ENCODE data around the gene PRDM16. TPM values are rescaled to one million over a fixed set of nuclear protein-coding genes. Genes with fewer than 3 reads are reported as not detected.

PRDM16 gene
- total and polyA plus RNA-seq, 2 of the 13 experiments (the other 11 are each of a cell fraction or from before 2014, with no cell fraction given) = 0.15 to 0.81 TPM

GRCh38 chr1:3066250-3066711 is 2.7 kb upstream of the PRDM16 start (continued):
- peak in 1 of 2 experiments; percentile 56; a peak in 1 of 4 replicates for TF ChIP-seq HMGXB4 (CRISPR knock-in tag; IDR thresholded peaks at IDR 0.05; ENCODE audit: borderline replicate concordance in 1 of 2, low read depth in 1 of 2)
- TF ChIP-seq ZNF205 (CRISPR knock-in tag; IDR thresholded peaks at IDR 0.05) = 0 out of 2 replicates have a peak, but pooled peaks have one; percentile 34
- TF ChIP-seq FOXA3 (CRISPR knock-in tag; IDR thresholded peaks at IDR 0.05) = 0 out of 2 replicates have a peak, but pooled peaks have one; percentile 13
- TF ChIP-seq PITX1 (CRISPR knock-in tag; IDR thresholded peaks at IDR 0.05) = 0 out of 2 replicates have a peak, but pooled peaks have one; percentile 33
- 0 out of 2 replicates have a peak, but pooled peaks have one; percentile 58 for TF ChIP-seq ZNF274 (CRISPR knock-in tag; IDR thresholded peaks at IDR 0.05)
- TF ChIP-seq ZNF326 (CRISPR knock-in tag; IDR thresholded peaks at IDR 0.05; ENCODE audit: borderline replicate concordance) = no peak
- 0 out of 2 replicates have a peak, but pooled peaks have one; percentile 34 for TF ChIP-seq ARID5B (CRISPR knock-in tag; IDR thresholded peaks at IDR 0.05)
- no peak for TF ChIP-seq ZFP36 (IDR thresholded peaks at IDR 0.05; ENCODE audit: borderline replicate concordance, low read depth, low read length, partially characterized antibody)
- no peak for TF ChIP-seq ZNF513 (CRISPR knock-in tag; conservative IDR thresholded peaks at IDR 0.05)
- TF ChIP-seq KLF11 (CRISPR knock-in tag; IDR thresholded peaks at IDR 0.05) = no peak
- TF ChIP-seq ZSCAN29 (CRISPR knock-in tag; conservative IDR thresholded peaks at IDR 0.05) = no peak
- 0 out of 2 replicates have a peak, but pooled peaks have one; percentile 37 for TF ChIP-seq ELF3 (CRISPR knock-in tag; IDR thresholded peaks at IDR 0.05)
- no peak for TF ChIP-seq KLF15 (CRISPR knock-in tag; IDR thresholded peaks at IDR 0.05; ENCODE audit: borderline replicate concordance)
- no peak for TF ChIP-seq ZNF574 (CRISPR knock-in tag; IDR thresholded peaks at IDR 0.05)
- TF ChIP-seq PAF1 (CRISPR knock-in tag; IDR thresholded peaks at IDR 0.05) = no peak
- TF ChIP-seq ZKSCAN8 (CRISPR knock-in tag; IDR thresholded peaks at IDR 0.05; ENCODE audit: borderline replicate concordance) = no peak
- peak; percentile 98 for TF ChIP-seq CTCF (CRISPR knock-in tag; IDR thresholded peaks at IDR 0.05)
